ENCODE results near the gene SPRYD3. TPM values are rescaled to one million over a fixed set of nuclear protein-coding genes. Genes with fewer than 3 reads are reported as not detected.
A peak's percentile ranks its signal among the peaks of the same experiment; 100 is the strongest.

The SPRYD3 gene
- total RNA-seq, 4 donors from 2014 or later: 79.7 to 125 (median 99.1) TPM

GRCh38 chr12:53044052-53044581, 35.1 kb downstream of the SPRYD3 start:
- WGBS: 60% methylated on average over 10 of the region's 10 CpGs
- H3K4me3 ChIP-seq: peak overlapping the region in 2 of 4 donors; percentile 7 to 76
- peak overlapping the region; percentile 98 to 99 (median 99) for H3K27ac ChIP-seq (replicated peaks in 1 of 4)
- peaks cover 6 to 33% (median 19%) of the 10 kb centered on the region in 4 donors for H3K36me3 ChIP-seq
- TF ChIP-seq EP300 (IDR thresholded peaks at IDR 0.05): no peak
- TF ChIP-seq POLR2AphosphoS5 (IDR thresholded peaks at IDR 0.05): no peak
- TF ChIP-seq POLR2A (IDR thresholded peaks at IDR 0.05; ENCODE audit: low read depth): no peak
- no peak for TF ChIP-seq CTCF (IDR thresholded peaks at IDR 0.05)
- H3K4me1 ChIP-seq: peaks cover 49 to 65% (median 64%) of the 10 kb centered on the region in 4 donors
- no peak for DNase-seq (ENCODE audit: extremely low spot score)
- no peaks in the 10 kb centered on the region for H3K27me3 ChIP-seq
- intact Hi-C loops (cut with DNase I): no loop called here
- H3K9me3 ChIP-seq: no peaks in the 10 kb centered on the region

GRCh38 chr12:53042607-53043454, 36.4 kb downstream of the SPRYD3 start:
- intact Hi-C loops (cut with DNase I): no loop called here
- Histone ChIP-seq H3K27me3 (no peaks in the 10 kb centered on the region), H3K36me3 (peaks cover 12 to 46% (median 26%) of the 10 kb centered on the region in 4 donors), H3K4me1 (peaks cover 49 to 65% (median 64%) of the 10 kb centered on the region in 4 donors), H3K27ac (replicated peaks in 1 of 4) (peak overlapping the region in 3 of 4 donors; percentile 98 to 99 (median 99)), H3K9me3 (no peaks in the 10 kb centered on the region), H3K4me3 (no peak overlapping the region)
- no peak for DNase-seq (ENCODE audit: extremely low spot score)
- WGBS: 69% methylated on average over 7 of the region's 7 CpGs
- no peak for TF ChIP-seq POLR2A (IDR thresholded peaks at IDR 0.05; ENCODE audit: low read depth)
- no peak for TF ChIP-seq EP300 (IDR thresholded peaks at IDR 0.05)
- no peak for TF ChIP-seq CTCF (IDR thresholded peaks at IDR 0.05)
- TF ChIP-seq POLR2AphosphoS5 (IDR thresholded peaks at IDR 0.05): peak in 1 of 2 donors; percentile 6

GRCh38 chr12:53039851-53040250, 39.3 kb downstream of the SPRYD3 start:
- WGBS: 85% methylated on average over 4 of the region's 4 CpGs
- Histone ChIP-seq H3K4me3 (no peak overlapping the region), H3K36me3 (peaks cover 42 to 75% (median 56%) of the 10 kb centered on the region in 4 donors), H3K4me1 (peaks cover 32 to 47% (median 45%) of the 10 kb centered on the region in 4 donors), H3K27ac (replicated peaks in 1 of 4) (peak overlapping the region; percentile 75 to 87 (median 80)), H3K9me3 (no peaks in the 10 kb centered on the region), H3K27me3 (no peaks in the 10 kb centered on the region)
- no peak for DNase-seq (ENCODE audit: extremely low spot score)
- TF ChIP-seq EP300 (IDR thresholded peaks at IDR 0.05): no peak
- TF ChIP-seq POLR2AphosphoS5 (IDR thresholded peaks at IDR 0.05): peak in 1 of 2 donors; percentile 6
- TF ChIP-seq CTCF (IDR thresholded peaks at IDR 0.05): no peak
- no peak for TF ChIP-seq POLR2A (IDR thresholded peaks at IDR 0.05; ENCODE audit: low read depth)
- intact Hi-C loops (cut with DNase I): no loop called here

- Histone ChIP-seq H3K9me3 (no peaks in the 10 kb centered on the region), H3K4me1 (peaks cover 17 to 21% (median 19%) of the 10 kb centered on the region in 4 donors), H3K4me3 (no peak overlapping the region), H3K36me3 (peaks cover 68 to 97% (median 81%) of the 10 kb centered on the region in 4 donors), H3K27me3 (no peaks in the 10 kb centered on the region), H3K27ac (replicated peaks in 1 of 4) (peak overlapping the region in 1 of 4 donors; percentile 10)
- intact Hi-C loops (cut with DNase I): no loop called here
- 78% methylated on average over 3 of the region's 3 CpGs for WGBS
- DNase-seq (ENCODE audit: extremely low spot score): no peak
- TF ChIP-seq CTCF (IDR thresholded peaks at IDR 0.05) (no peak), EP300 (IDR thresholded peaks at IDR 0.05) (no peak), POLR2AphosphoS5 (IDR thresholded peaks at IDR 0.05) (no peak), POLR2A (IDR thresholded peaks at IDR 0.05; ENCODE audit: low read depth) (no peak)
Measured at GRCh38 chr12:53036802-53037201, 42.4 kb downstream of the SPRYD3 start.

Measured in esophagus muscularis mucosa (tissue), 4 donors.